Right atrium auricular region (tissue), 2 donors: ENCODE results near the gene FNIP2. TPM values are rescaled to one million over a fixed set of nuclear protein-coding genes. Genes with fewer than 3 reads are reported as not detected.

ENCODE experiments used
- total RNA-seq, 2 donors: library from RNA; depleted of rRNA; stranded (reverse); fragments of >200 nt; gene quantifications; one replicate each; pipeline ENCODE4 v1.1.0, GENCODE V29; 2016

The FNIP2 gene
- total RNA-seq, 2 donors from 2014 or later, result 38.3 to 42.4 TPM

Other genes starting within 250 kb of the FNIP2 start
- gene RXFP1, start 247.1 kb upstream of the FNIP2 start, total RNA-seq, result not detected
- 1 to 10 TPM; 3.2 to 4.2 TPM for gene C4orf46, start 97.1 kb upstream of the FNIP2 start, total RNA-seq
- 100 to 1,000 TPM in 1 of 2 donors, 10 to 100 TPM in 1; 96.6 to 156 TPM for gene ETFDH, start 96.7 kb upstream of the FNIP2 start, total RNA-seq
- gene PPID, start 45.6 kb upstream of the FNIP2 start, total RNA-seq, result 10 to 100 TPM; 18.0 to 31.9 TPM